C4-2B (cell line): ENCODE measurements around the gene CACNA1B.

ENCODE experiments used
- CTCF ChIP-seq: fragments of 450-650 bp; conservative IDR thresholded peaks from 2 replicates; pipeline ENCODE4 v1.5.1; 2017; ENCODE audit warnings: mild to moderate bottlenecking
- ZFX ChIP-seq: fragments of 450-650 bp; IDR thresholded peaks from 2 replicates; pipeline ENCODE4 v1.6.1; 2017

DNA sequence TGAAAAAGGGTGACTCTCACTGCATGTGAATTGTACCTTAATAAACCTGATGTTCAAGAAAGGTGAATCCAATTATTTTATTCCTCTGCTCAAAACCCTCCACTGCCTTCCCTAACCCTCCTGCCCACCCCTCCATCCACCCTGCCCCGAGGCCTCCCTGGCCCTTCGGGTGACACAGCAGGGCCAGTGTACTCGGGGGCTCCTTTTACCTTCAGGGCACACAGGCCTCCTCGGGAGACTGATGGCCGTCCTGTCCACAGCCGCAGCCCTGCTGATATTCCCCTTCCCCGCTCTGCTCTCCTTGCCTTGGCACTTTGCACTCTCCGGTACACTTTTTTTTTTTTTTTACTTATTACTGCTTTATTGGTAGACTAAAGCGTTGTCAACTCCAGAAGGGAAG lies 234.0 kb downstream of the CACNA1B start:
- TF ChIP-seq CTCF (no peak), ZFX (no peak)
